IPS-NIHi7 (cell line): ENCODE data around the gene TMEM223.
"Not testable (repeated sequence)": the region's sequence is repeated elsewhere in the genome, so short reads cannot be mapped to it uniquely, and the experiment has no call there.

Experiments
- DNase-seq: peaks from one replicate; pipeline ENCODE4 v3.0.0; 2012; ENCODE audit warnings: mixed read lengths; ENCODE audit errors: extremely low spot score

TMEM223 gene, protein sequence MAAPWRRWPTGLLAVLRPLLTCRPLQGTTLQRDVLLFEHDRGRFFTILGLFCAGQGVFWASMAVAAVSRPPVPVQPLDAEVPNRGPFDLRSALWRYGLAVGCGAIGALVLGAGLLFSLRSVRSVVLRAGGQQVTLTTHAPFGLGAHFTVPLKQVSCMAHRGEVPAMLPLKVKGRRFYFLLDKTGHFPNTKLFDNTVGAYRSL

DNA sequence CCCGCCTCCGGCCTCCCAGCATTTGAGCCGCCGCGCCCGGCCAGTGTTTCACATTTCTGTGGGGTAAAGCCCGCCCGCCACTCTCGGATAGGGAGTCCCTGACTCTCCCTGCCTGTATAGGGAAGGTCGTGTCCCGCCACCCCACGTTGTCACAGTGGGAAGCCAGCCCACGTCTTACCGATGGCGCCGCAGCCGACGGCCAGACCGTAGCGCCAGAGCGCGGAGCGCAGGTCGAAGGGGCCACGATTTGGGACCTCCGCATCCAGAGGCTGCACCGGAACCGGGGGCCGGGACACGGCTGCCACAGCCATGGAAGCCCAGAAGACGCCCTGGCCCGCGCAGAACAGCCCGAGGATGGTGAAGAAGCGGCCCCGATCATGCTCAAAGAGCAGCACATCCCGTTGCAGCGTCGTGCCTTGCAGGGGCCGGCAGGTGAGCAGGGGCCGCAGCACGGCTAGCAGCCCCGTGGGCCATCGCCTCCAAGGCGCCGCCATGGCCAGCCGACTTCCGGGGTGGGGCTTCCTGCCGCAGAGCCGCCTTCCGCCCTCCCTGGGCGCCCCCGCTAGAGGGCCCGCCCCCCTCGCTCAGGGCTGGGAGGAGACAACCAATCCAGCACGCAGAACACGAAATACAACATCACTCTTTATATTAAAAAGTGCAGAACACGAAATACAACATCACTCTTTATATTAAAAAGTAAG lies at the start of gene TMEM223:
TSS of gene TMEM223 (minus strand) at position 506 of the 701 bp plus-strand sequence. CDS start at position 494, 12 bp downstream.
- peak; percentile 93 for DNase-seq

DNA sequence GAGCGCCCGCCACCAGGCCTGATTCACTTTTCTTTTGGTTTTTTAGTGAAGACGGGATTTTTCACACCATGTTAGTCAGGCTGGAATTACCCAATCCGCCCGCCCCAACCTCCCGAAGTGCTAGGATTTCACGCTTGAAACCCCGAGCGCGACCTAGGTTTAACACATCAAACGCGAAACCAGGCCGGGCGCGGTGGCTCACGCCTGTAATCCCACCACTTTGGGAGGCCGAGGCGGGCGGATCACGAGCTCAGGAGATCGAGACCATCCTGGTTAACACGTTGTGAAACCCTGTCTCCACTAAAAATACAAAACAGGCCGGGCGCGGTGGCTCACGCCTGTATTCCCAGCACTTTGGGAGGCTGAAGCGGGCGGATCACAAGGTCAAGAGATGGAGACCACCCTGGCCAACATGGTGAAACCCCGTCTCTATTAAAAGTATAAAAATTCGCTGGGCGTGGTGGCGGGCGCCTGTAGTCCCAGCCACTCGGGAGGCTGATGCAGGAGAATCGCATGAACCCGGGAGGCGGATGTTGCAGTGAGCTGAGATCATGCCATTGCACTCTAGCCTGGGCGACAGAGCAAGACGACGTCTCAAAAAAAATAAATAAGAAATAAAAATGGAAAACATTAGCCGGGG lies 49.0 kb upstream of the TMEM223 start:
- not testable (repeated sequence) for DNase-seq

DNA sequence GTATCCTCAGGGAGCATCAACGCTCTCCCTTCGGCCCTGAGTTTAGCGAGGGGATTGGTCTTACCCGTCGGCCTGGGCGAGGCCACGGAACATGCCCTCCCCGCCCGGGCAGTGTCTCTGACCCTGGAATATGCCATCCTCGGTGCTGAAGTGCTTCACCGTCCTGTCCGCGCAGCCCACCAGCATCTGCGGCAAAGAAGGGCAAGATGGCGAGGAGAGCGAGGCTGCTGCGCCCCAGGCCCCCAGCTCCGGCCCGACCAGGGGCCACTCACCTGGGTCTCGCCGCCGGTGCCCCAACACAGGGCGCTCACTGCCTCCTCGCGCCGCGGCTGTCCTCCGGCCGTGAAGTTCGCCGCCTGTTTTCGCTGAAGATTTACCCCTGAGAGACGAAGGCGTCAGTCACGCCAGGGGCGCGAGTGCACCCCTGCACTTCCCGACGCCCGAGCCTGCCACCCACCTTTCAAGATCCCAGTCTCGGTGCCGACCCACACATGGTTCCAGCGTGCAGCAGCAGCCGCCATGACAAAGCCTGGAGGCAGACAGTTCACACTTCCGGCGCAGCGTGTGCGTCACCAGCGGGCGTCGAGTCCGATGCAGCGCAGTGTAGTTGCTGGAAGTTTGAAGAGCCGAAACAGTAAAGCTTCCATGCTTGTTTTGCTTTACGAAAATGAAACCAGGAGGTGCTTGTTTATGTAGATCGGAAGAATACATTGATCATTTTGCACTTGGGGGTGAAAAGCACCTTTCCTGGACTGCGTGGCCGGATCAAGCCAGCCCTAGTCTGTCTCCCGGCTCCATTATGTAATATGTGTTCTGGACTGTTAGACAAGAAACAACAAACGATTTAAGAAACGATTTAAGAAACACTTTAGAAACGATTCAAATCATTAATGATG lies 47.5 kb upstream of the TMEM223 start, which contains the start of gene WDR74:
TSS of gene WDR74 (minus strand) at position 541 of the 896 bp plus-strand sequence. CDS start at position 521, 20 bp downstream.
- peak; percentile 67 for DNase-seq

DNA sequence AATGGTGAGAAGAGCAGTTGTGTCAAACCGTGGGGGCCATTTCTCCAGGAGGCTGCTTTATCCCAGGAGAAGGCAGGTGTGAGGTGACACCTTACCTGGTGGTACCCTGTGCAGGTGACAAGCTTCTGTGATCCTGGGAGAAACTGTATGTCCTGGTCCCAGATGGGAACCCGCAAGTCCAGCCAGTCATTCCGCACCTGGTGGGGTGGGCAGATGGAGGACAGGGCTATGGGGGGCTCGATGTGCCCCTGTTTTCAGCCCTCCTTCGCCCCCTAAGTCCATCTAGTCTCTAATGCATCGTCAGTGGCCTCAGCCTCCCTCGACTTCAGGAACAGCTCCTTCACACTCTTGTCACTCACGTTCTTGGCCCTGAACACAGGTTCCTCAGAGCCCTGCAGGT lies 43.5 kb upstream of the TMEM223 start:
- no peak for DNase-seq

DNA sequence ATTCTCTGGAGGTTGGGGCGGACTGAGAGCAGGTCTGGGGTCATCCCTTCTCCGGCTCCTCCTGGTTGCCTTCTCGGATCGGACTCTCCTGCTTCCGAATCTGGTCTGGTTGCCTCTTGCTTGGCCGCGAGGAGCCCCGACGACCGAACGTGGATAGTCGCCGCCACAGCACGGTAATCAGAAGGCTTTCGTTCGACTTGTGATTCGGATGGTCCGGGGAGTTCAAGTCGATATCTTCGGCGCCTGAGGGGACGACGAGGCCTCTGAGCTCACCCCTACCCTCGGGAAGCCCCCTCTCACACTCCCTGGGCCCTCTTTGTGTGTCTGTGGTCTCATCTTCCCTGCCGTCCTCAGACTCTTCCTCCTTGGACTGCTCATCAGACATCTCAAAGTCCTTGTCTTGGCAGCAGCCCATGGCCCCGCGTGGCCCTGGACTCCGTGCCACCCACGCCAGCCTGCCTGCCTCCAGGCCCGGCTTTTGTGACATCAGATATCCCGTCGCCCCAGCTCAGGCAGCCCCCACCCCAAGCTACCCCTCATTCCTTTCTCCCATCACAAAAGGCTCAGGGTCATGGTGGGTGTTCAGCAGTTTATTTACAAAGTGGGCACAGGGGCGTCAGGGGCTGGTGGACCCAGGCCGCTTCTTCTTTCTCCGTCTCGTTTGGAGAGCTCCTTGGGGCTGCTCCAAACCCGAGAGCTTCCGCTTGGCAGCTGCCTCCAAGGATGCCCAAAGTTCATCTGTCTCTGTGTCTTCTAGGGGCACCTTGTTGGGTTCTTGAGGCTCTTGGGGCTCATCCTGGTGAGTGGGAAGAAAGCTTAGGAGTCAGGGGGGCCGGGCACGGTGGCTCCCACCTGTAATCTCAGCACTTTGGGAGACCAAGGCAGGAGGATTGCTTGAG lies 40.8 kb upstream of the TMEM223 start, which contains the start of gene TEX54:
TSS of gene TEX54 (minus strand) at position 506 of the 899 bp plus-strand sequence.
- DNase-seq = no peak

DNA sequence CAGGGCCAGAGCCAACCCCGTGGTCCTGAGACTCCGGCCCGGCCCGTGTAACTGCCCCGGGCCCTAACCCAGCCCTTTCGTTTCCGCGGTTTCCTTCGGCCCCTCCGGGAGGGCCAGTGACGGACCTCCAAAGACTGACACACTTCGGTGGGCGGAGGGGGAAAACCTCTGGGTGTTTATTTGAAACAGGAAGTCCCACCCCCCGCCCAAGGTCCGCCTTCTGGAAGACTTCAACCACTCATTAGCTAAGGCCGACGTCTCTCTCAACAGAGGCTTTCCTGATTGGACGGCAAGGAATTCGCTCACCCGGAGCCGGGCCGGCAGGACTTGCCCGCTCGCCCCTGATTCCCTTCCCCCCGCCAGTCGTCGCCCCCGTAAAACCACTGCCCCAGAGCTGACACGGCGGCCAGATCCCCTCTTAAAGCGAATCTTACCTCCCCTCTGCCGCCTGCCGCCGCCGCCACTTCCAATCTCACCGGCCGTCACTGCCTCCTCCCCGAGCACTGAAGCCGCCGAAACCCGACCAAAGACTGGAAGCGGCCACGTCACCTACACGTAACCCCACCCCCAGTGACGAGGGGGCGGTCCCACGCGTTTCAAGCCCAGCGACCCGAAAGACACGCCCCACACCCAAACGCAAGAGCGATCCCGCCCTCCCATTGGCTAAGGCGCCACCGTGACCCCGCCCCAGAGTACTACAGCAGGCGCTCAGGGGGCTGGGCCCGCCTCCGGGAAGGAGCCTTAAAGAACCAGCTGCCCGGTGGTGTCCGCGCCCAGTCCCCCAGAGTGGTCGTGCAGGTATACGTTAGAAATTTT lies 39.9 kb upstream of the TMEM223 start, which contains the start of gene STX5:
TSS of gene STX5 (minus strand) at position 532 of the 816 bp plus-strand sequence. CDS start 808 bp downstream, outside the sequence.
- peak; percentile 95 for DNase-seq

DNA sequence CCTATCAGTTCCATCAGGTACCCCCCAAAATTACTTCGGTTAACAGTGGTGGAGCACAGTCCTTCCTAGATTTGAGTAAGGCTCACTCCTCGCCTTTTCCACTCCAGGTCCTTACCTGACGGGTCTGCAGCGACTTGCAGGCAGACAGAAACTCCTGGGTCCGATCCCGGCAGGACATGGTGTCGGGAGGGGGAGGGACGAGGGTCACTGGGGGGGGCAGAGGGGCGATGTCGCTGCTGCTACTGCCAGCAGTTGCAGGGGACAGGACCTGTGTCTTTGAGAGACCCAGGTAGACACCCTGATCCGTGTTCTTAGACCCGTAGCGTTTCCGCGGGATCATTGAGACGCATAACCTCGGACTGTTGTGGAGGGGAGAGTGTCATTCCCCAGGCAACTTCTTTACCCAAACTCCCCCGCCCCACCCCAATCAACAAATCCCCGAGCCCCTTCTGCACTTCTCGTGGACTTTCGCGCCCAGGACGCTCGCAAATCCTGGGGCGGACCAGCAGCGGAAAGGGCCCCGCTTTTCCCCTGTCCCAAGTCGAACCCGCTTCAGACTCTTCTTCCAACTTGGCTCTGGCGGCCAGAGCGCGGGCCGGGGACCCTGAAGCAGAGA lies 39.2 kb upstream of the TMEM223 start:
- peak; percentile 53 for DNase-seq

DNA sequence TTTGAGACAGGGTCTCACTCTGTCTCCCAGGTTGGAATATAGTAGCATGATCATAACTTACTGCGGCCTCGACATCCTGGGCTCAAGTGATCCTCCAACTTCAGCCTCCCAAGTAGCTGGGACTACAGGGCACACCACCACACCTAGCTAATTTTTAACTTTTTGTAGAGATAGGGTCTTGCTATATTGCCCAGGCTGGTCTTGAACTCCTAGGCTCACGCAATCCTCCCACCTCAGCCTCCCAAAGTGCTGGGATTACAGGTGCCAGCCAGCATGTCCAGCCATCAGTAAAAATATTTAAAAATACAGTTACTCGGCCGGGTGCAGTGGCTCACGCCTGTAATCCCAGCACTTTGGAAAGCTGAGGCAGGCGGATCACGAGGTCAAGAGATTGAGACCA lies 36.3 kb upstream of the TMEM223 start:
- DNase-seq = not testable (repeated sequence)

DNA sequence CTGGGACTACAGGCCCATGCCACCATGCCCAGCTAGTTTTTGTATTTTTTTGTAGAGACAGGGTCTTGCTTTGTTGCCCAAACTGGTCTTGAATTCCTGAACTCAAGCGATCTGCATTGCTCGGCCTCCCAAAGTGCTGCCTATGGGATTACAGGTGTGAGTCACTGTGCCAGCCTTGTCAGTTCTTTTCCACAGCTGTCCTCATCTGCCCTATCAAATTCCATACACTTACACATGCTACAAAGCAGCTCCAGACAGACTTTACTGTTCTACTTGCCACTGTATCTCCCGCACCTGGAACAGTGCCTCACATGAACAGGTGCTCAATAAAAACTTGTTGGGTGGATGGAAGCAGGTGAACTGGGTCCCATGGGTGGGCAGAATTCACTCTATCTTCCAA lies 31.9 kb upstream of the TMEM223 start:
- no peak for DNase-seq

DNA sequence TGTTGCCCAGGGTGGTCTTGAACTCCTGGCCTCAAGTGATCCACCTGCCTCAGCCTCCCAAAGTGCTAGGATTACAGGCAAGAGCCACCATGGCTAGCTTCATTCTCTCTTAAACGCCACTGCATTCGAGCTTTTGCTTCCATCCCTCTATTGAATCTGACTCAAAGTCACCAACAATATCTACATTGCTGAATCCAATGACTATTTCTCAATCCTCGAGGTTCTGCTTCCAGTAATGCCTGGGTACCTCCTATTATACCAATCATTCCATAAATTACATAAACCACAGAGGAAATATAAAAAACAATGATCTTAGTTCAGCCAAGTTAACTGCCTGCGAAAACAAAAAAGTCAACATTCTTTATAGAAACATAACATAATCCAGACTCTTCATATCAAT lies 25.3 kb upstream of the TMEM223 start:
- no peak for DNase-seq

DNA sequence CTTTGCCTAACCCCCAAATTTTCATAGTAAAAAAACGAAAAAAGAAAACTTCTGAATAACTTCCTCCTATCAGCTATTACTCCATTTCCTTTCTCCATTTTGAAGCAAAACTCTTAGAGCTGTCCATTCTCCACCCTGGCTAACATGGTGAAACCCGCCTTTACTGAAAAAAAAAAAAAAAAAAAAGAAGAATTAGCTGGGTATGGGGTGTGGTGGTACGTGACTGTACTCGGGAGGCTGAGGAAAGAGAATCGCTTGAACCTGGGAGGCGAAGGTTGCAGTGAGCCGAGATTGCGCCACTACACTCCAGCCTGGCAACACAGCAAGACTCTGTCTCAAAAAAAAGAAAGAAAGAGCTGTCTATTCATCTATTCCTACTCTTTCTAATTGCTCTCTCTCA lies 24.8 kb upstream of the TMEM223 start:
- DNase-seq = no peak

DNA sequence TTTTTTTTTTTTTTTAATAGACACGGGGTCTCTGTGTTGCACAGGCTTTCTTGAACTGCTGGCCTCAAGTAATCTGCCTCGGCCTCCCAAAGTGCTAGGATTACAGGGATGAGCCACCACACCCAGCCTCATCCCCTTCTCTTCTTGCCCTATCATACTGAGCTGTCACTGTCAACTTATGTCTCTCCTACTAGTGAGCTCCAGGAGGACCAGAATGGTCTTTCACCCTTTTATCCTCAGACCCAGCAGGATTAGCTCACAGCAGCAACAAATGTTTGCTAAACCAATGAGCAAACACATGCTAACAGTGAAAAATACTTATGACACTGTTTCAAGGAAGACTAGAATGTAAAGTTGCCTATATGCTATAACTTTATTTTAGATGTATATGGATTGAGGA lies 19.9 kb upstream of the TMEM223 start:
- DNase-seq = no peak

DNA sequence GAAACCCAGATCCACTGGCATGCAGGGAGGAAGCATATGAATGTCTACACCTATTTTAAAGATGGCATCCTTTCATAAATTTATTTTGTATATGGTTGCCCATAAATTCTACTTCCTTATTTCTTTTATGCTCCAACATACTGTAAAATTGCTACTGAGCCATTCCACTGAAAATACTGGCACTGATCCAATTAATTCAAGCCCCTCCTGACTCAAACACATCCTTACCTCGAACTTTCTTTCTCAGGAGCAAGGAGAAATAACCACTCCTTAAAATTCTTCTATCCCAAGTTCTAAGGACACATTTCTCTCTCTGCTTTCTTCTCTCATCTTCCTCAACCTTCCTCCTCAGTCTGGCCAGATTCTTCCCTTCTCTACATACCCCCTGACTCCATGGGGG lies 18.9 kb upstream of the TMEM223 start:
- no peak for DNase-seq

DNA sequence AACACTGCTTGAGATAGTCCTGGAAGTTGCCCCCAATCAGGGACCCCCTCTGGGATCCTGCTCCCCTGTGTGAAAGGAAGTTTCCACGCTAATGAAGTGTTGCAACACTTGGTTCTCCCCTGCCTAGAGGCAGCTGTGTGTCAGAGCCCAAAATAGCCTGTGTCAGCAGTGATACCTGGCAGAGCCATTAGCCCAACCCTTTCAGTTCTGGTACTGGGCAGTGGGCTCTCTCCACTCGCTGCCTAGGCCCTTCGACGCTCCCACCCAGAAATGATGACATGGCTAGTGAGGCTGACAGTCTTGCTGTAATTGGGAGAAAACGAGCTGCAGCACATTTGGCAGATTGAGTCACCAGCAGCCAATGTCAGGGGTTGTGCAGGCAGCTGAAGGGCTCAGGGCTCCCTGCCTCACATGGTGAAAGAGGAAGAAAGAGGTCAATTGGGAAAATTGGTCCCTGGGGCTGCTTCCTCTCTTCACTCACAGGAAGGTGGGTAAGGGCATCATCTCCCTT lies 14.9 kb upstream of the TMEM223 start:
- no peak for DNase-seq

DNA sequence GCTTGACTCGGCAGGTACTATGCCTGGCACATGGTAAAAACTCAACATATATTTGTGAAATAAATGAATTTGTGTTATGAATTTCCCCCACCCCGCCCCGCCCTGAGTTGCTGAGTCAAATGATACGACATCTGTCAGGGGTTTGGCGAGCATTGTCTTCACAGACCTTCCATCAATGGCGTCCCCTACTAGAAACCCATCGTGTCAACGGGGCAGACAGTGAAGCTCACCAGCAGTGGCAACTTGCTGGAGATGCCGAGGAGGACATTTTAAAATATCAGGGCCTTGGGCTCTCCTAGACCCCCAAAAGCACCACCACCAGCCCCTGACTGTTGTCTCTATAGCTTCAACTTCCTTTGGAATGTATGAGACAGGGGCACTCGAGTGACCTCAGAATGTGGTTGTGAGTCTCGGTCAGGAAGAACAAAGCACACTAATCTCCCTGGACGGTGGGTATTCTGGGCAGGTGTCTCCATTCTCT lies 14.2 kb upstream of the TMEM223 start:
- peak; percentile 20 for DNase-seq

DNA sequence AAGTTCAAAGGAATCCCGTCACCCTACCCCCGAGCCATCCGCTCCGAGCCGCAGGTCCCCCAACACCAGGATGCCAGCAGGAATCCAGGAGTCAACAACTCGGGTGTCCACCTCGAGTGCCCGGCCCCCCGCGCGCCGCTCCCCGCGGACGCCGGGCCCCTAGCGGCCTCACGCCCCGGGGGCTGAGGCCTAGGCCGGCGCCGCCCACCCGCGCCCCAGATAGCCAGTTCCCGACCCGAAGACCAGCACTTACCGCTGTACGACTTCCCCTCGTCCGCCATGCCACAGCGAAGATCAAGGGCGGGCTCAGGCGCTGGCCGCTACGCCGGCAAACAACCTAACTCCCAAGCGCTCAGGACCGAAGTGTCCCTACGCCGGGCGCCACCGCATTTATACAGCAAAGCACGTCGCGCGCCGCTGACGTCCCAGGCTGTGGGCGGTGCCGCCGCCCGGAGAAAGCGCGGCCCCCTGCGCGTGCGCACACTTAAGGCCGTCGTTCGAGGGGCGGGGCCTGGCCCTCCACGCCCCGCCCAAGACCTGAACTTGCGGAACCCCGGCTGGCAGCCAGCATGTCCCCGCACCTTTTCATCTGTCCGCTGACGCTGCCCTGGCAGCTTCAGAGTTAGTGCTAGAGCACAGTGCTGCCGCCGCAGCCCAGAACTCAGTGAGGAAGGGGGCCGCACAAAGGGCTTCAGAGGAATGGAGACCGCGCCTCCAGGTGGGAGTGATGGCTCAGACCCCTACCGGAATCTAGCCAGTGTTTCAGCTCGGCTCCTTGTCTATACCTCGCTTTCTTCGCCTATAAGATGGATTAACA lies 13.5 kb upstream of the TMEM223 start, which contains the start of gene NXF1:
TSS of gene NXF1 (minus strand) at position 365 of the 817 bp plus-strand sequence. CDS start at position 281, 84 bp downstream.
- DNase-seq = peak; percentile 98

DNA sequence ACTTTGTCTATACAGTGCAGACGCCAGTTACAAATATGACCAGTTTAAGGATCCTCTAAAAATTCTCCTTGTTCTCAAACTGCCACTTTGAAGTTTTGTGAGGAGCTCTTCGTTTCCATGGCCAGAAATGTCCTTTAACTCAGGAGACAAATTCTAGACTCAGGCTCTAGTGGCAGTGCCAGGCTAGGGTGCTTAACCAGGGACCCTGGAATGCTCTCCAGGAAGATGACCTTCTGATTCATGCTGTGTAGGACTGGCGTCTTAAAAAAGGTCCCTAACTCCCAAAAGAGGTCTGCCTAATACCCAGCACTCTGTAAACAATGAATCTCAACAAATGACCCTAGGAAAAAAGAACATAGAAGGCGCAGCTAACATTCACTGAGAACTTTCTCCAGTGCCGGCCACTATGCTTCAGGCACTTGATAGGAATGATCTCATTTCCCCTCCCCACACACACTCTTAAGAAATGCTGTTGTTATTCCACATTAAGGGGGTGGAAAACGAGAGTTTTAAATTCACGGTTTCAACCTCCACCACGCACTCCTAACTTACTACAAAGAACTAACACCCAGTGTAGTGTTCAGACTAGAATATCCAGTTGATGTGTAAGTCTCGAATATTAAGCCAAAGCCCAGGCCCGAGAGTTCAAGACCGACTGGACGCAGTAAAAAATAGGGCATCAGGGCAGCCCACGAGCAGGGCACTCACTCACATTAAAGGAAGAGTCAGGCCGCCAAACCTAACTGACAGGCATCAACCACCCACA lies 12.7 kb upstream of the TMEM223 start:
- DNase-seq = no peak
